ENCODE measurements around the gene PRKAR1A.

GRCh38 chr17:68595986-68596385, 83.8 kb downstream of the PRKAR1A start:
- TF ChIP-seq TEAD4 (CRISPR knock-in tag; IDR thresholded peaks at IDR 0.05) = no peak
- TF ChIP-seq ATF2 (CRISPR knock-in tag; IDR thresholded peaks at IDR 0.05; ENCODE audit: borderline replicate concordance, low read depth) = no peak
- TF ChIP-seq FOXJ3 (CRISPR knock-in tag; IDR thresholded peaks at IDR 0.05; ENCODE audit: borderline replicate concordance) = no peak
- TF ChIP-seq CTCF (IDR thresholded peaks at IDR 0.05) = no peak
- TF ChIP-seq JUN (CRISPR knock-in tag; IDR thresholded peaks at IDR 0.05) = no peak
- TF ChIP-seq USF2 (CRISPR knock-in tag; IDR thresholded peaks at IDR 0.05) = no peak
- no peak for TF ChIP-seq SP1 (CRISPR knock-in tag; conservative IDR thresholded peaks at IDR 0.05)
- TF ChIP-seq, protein P1, sequence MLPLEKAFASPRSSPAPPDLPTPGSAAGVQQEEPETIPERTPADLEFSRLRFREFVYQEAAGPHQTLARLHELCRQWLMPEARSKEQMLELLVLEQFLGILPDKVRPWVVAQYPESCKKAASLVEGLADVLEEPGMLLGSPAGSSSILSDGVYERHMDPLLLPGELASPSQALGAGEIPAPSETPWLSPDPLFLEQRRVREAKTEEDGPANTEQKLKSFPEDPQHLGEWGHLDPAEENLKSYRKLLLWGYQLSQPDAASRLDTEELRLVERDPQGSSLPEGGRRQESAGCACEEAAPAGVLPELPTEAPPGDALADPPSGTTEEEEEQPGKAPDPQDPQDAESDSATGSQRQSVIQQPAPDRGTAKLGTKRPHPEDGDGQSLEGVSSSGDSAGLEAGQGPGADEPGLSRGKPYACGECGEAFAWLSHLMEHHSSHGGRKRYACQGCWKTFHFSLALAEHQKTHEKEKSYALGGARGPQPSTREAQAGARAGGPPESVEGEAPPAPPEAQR (CRISPR knock-in tag; IDR thresholded peaks at IDR 0.05) = no peak
- no peak for TF ChIP-seq NFATC4 (CRISPR knock-in tag; IDR thresholded peaks at IDR 0.05)
- TF ChIP-seq E2F5 (CRISPR knock-in tag; IDR thresholded peaks at IDR 0.05) = no peak
- no peak for TF ChIP-seq GRHL2 (CRISPR knock-in tag; IDR thresholded peaks at IDR 0.05; ENCODE audit: insufficient replicate concordance, severe bottlenecking)
- no peak for TF ChIP-seq ZNF423 (CRISPR knock-in tag; IDR thresholded peaks at IDR 0.05)
- no peak for TF ChIP-seq OVOL2 (CRISPR knock-in tag; IDR thresholded peaks at IDR 0.05; ENCODE audit: borderline replicate concordance)

Measured in WTC11 (cell line).